Neural cell (in vitro differentiated cells): ENCODE data around the gene SP140L. TPM values are rescaled to one million over a fixed set of nuclear protein-coding genes. Genes with fewer than 3 reads are reported as not detected.

Experiments
- H2AFZ ChIP-seq: fragments of 200-600, 300-800 bp; sonication (generic), shearing (Covaris generic); 2 replicates; pipeline ENCODE4 v1.6.0; 2014; ENCODE audit warnings: low read depth, mild to moderate bottlenecking, antibody characterized with exemption, low read length, moderate library complexity
- H3F3A ChIP-seq: fragments of 200-600 bp; shearing (Covaris generic); 2 replicates; pipeline ENCODE4 v1.6.1; 2016; ENCODE audit warnings: mild to moderate bottlenecking, moderate library complexity, mixed read lengths, antibody characterized with exemption, low read length; ENCODE audit not compliant: insufficient read depth, poor library complexity, severe bottlenecking
- H3K27ac ChIP-seq: fragments of 200-600, 300-800 bp; sonication (generic), shearing (Covaris generic); 2 replicates; pipeline ENCODE4 v1.5.1; 2014; ENCODE audit warnings: mild to moderate bottlenecking, low read length, moderate library complexity
- H3K27me3 ChIP-seq: fragments of 300-800, 200-600 bp; sonication (generic), shearing (Covaris generic); 2 replicates; pipeline ENCODE4 v1.6.0; 2014; ENCODE audit warnings: mild to moderate bottlenecking, low read depth, low read length, moderate library complexity; ENCODE audit not compliant: insufficient read depth
- H3K36me3 ChIP-seq: fragments of 300-800, 200-600 bp; sonication (generic), shearing (Covaris generic); 2 replicates; pipeline ENCODE4 v1.5.1; 2014; ENCODE audit warnings: mild to moderate bottlenecking, antibody characterized with exemption, low read length, moderate library complexity; ENCODE audit not compliant: insufficient read depth
- H3K4me2 ChIP-seq: fragments of 300-800, 200-600 bp; sonication (generic), shearing (Covaris generic); 2 replicates; pipeline ENCODE4 v1.6.0; 2014; ENCODE audit warnings: mild to moderate bottlenecking, low read length
- H3K4me3 ChIP-seq: fragments of 300-800, 200-600 bp; sonication (generic), shearing (Covaris generic); 2 replicates; pipeline ENCODE4 v1.5.1; 2014; ENCODE audit warnings: mild to moderate bottlenecking, low read length, moderate library complexity
- H3K79me2 ChIP-seq: fragments of 200-600 bp; shearing (Covaris generic); replicated peaks from 2 replicates; pipeline ENCODE4 v1.6.0; 2014; ENCODE audit warnings: mild to moderate bottlenecking, low read length, moderate library complexity; ENCODE audit not compliant: insufficient read depth
- H3K9ac ChIP-seq: fragments of 300-800, 200-600 bp; sonication (generic), shearing (Covaris generic); 2 replicates; pipeline ENCODE4 v1.6.1; 2016; ENCODE audit warnings: mild to moderate bottlenecking, low read length, mixed read lengths
- H3K9me2 ChIP-seq: fragments of 200-600 bp; shearing (Covaris generic); 2 replicates; pipeline ENCODE4 v1.6.1; 2016; ENCODE audit warnings: mild to moderate bottlenecking, low read length, mixed read lengths; ENCODE audit not compliant: insufficient read depth
- H3K9me3 ChIP-seq: fragments of 200-600, 300-800 bp; sonication (generic), shearing (Covaris generic); 2 replicates; pipeline ENCODE4 v1.6.1; 2016; ENCODE audit warnings: mild to moderate bottlenecking, mixed run types, low read length, moderate library complexity, mixed read lengths
- H4K20me1 ChIP-seq: fragments of 200-600 bp; shearing (Covaris generic); 2 replicates; pipeline ENCODE4 v1.6.1; 2016; ENCODE audit warnings: mild to moderate bottlenecking, mixed run types; ENCODE audit not compliant: insufficient read depth
- EP300 ChIP-seq: fragments of 450-650 bp; conservative IDR thresholded peaks from 2 replicates; pipeline ENCODE4 v1.6.1; 2014; ENCODE audit warnings: antibody characterized with exemption, mild to moderate bottlenecking, moderate library complexity; ENCODE audit not compliant: poor library complexity, severe bottlenecking
- EZH2 ChIP-seq: fragments of 200-600, 300-800 bp; shearing (Covaris generic), sonication (generic); IDR thresholded peaks from 2 replicates; pipeline ENCODE4 v1.6.1; 2014; ENCODE audit warnings: antibody characterized with exemption, low read length, borderline replicate concordance, mild to moderate bottlenecking; ENCODE audit not compliant: insufficient read depth, poor library complexity, severe bottlenecking
- MXI1 ChIP-seq: fragments of 450-650 bp; conservative IDR thresholded peaks from 2 replicates; pipeline ENCODE4 v1.6.1; 2014; ENCODE audit warnings: antibody characterized with exemption, mild to moderate bottlenecking; ENCODE audit not compliant: poor library complexity, severe bottlenecking
- POLR2AphosphoS5 ChIP-seq: IDR thresholded peaks from 2 replicates; pipeline ENCODE4 v1.6.1; 2012
- RAD21 ChIP-seq: fragments of 450-650 bp; conservative IDR thresholded peaks from 2 replicates; pipeline ENCODE4 v1.6.1; 2014; ENCODE audit warnings: antibody characterized with exemption, mild to moderate bottlenecking, moderate library complexity
- SMC3 ChIP-seq: fragments of 450-650 bp; conservative IDR thresholded peaks from 2 replicates; pipeline ENCODE4 v1.6.1; 2014; ENCODE audit warnings: antibody characterized with exemption, mild to moderate bottlenecking, moderate library complexity; ENCODE audit not compliant: poor library complexity
- TAF1 ChIP-seq: IDR thresholded peaks from 2 replicates; pipeline ENCODE4 v1.6.1; 2012; ENCODE audit warnings: low read depth
- polyA minus RNA-seq: library from RNA; depleted of rRNA, polyadenylated mRNA; stranded (reverse); fragments of >200 nt; gene quantifications from 2 replicates; pipeline ENCODE4 v1.2.3, GENCODE V29; 2014
- polyA plus RNA-seq: library from polyadenylated mRNA; depleted of rRNA; stranded (reverse); fragments of >200 nt; gene quantifications from 2 replicates; pipeline ENCODE4 v1.2.3, GENCODE V29; 2014
- TF ChIP-seq, protein P1 (sequence below): IDR thresholded peaks from 2 replicates; pipeline ENCODE4 v1.6.1; 2012; ENCODE audit warnings: borderline replicate concordance
- TF ChIP-seq, protein P2 (sequence below): fragments of 450-650 bp; IDR thresholded peaks from 2 replicates; pipeline ENCODE4 v1.5.1; 2014; ENCODE audit warnings: antibody characterized with exemption, mild to moderate bottlenecking, moderate library complexity; ENCODE audit not compliant: poor library complexity, severe bottlenecking

The SP140L gene
- polyA plus RNA-seq (not detected in 2 replicates), polyA minus RNA-seq (0.24 TPM in 1 of 2 replicates, not detected in the other)

DNA sequence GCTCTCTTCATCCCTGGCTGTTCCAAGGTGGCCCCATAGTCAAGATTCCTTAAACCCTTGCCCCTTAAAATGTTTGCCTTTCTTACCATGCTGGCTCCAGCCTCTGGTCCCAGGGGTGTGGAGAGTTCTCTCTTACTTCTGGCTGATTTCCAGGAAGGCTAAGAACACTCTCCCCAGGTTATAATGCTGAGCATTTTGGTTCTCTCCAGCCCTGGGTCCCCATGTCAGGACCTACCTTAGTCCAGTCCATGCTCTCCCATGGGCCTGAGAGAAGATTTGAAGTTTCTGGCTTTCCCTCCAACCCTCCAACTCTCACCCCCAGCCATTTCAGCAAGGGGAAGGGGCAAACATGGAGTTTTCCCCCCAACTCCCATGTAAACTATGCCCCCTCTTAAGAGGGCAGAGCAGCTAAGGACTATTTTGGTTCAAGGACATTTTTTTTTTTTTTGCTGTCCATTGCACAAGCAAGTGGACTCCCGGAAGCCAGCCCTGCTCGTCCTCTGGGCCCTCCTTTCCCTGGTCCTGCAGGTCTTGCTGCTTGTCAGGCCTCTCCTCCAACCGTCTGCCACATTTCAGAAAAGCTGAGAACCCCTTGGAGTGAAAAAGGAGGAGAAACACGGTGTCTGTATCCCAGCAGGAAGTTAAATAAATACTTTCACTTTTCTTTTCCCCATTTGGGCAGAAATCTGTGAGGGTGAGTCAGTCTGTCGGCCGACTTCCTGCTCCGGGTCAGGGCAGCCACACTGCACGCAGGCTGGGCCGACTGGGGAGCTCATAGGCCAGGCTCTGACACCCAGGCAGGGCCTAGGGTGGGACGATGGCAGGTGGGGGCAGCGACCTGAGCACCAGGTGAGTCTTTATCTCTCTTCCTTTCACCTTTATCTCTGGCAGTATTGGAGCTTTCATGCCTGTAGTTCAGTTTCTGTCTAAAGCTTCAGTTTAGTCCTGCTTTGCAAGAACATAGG, at the start of gene SP140L:
Gene SP140L (plus strand): TSS at position 741 of the 965 bp plus-strand sequence. CDS start 77 bp downstream, at position 818.
- Histone ChIP-seq H3K9me2 (no peaks in the 10 kb centered on the region), H3K9ac (no peak within 1 kb of the TSS), H4K20me1 (no peaks in the 10 kb centered on the region), H3K27me3 (no peaks in the 10 kb centered on the region), H3K4me3 (no peak within 1 kb of the TSS), H3K4me2 (no peak within 1 kb of the TSS), H3K79me2 (no peaks in the 10 kb centered on the region), H2AFZ (no peak within 1 kb of the TSS), H3K36me3 (no peaks in the 10 kb centered on the region), H3K27ac (no peak within 1 kb of the TSS), H3F3A (no peaks in the 10 kb centered on the region), H3K9me3 (no peaks in the 10 kb centered on the region)
- no peak for TF ChIP-seq SMC3
- TF ChIP-seq EZH2, result no peak
- no peak for TF ChIP-seq TAF1
- TF ChIP-seq EP300, result no peak
- no peak for TF ChIP-seq RAD21
- TF ChIP-seq, protein P1, sequence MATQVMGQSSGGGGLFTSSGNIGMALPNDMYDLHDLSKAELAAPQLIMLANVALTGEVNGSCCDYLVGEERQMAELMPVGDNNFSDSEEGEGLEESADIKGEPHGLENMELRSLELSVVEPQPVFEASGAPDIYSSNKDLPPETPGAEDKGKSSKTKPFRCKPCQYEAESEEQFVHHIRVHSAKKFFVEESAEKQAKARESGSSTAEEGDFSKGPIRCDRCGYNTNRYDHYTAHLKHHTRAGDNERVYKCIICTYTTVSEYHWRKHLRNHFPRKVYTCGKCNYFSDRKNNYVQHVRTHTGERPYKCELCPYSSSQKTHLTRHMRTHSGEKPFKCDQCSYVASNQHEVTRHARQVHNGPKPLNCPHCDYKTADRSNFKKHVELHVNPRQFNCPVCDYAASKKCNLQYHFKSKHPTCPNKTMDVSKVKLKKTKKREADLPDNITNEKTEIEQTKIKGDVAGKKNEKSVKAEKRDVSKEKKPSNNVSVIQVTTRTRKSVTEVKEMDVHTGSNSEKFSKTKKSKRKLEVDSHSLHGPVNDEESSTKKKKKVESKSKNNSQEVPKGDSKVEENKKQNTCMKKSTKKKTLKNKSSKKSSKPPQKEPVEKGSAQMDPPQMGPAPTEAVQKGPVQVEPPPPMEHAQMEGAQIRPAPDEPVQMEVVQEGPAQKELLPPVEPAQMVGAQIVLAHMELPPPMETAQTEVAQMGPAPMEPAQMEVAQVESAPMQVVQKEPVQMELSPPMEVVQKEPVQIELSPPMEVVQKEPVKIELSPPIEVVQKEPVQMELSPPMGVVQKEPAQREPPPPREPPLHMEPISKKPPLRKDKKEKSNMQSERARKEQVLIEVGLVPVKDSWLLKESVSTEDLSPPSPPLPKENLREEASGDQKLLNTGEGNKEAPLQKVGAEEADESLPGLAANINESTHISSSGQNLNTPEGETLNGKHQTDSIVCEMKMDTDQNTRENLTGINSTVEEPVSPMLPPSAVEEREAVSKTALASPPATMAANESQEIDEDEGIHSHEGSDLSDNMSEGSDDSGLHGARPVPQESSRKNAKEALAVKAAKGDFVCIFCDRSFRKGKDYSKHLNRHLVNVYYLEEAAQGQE, result no peak
- TF ChIP-seq, protein P2, sequence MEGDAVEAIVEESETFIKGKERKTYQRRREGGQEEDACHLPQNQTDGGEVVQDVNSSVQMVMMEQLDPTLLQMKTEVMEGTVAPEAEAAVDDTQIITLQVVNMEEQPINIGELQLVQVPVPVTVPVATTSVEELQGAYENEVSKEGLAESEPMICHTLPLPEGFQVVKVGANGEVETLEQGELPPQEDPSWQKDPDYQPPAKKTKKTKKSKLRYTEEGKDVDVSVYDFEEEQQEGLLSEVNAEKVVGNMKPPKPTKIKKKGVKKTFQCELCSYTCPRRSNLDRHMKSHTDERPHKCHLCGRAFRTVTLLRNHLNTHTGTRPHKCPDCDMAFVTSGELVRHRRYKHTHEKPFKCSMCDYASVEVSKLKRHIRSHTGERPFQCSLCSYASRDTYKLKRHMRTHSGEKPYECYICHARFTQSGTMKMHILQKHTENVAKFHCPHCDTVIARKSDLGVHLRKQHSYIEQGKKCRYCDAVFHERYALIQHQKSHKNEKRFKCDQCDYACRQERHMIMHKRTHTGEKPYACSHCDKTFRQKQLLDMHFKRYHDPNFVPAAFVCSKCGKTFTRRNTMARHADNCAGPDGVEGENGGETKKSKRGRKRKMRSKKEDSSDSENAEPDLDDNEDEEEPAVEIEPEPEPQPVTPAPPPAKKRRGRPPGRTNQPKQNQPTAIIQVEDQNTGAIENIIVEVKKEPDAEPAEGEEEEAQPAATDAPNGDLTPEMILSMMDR, result no peak
- no peak for TF ChIP-seq MXI1
- TF ChIP-seq POLR2AphosphoS5, result no peak

DNA sequence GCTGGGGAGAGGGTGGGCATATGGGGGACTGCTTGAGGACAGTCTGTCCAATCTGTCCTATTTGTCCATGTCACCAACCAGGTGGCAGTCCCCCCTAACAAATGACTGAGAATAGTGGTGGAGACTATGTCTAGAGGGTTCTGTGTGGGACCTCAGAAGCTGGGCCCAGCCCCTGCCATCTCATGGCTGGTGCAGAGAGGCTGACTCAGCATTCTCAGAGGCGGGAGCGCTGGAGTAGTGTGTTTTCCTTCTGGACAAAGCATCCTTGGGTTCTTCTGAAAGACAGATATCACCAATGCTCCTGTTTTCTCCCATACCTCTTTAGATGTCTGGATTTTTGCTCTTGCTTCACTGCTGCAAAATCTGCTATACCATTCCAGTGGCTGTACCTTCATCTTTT, 44.1 kb upstream of the SP140L start:
- no peaks in the 10 kb centered on the region for H4K20me1 ChIP-seq
- no peak overlapping the region for H3K4me2 ChIP-seq
- no peaks in the 10 kb centered on the region for H3K36me3 ChIP-seq
- H3K79me2 ChIP-seq, result no peaks in the 10 kb centered on the region
- H3K27ac ChIP-seq, result no peak overlapping the region
- TF ChIP-seq EP300 (no peak), POLR2AphosphoS5 (no peak), EZH2 (no peak)
- TF ChIP-seq, protein P2, result no peak
- H3K9me3 ChIP-seq, result no peaks in the 10 kb centered on the region
- H2AFZ ChIP-seq, result no peak overlapping the region
- no peak overlapping the region for H3K9ac ChIP-seq
- H3K9me2 ChIP-seq, result no peaks in the 10 kb centered on the region
- no peak overlapping the region for H3K4me3 ChIP-seq
- no peaks in the 10 kb centered on the region for H3K27me3 ChIP-seq
- H3F3A ChIP-seq, result no peaks in the 10 kb centered on the region
